HK-2 (cell line): Measurements from ENCODE around the gene GBA2.

Experiments
- DNase-seq: peaks from one replicate; pipeline ENCODE4 v3.0.0-alpha.2; 2018; ENCODE audit not compliant: unreplicated experiment

GBA2 gene

DNA sequence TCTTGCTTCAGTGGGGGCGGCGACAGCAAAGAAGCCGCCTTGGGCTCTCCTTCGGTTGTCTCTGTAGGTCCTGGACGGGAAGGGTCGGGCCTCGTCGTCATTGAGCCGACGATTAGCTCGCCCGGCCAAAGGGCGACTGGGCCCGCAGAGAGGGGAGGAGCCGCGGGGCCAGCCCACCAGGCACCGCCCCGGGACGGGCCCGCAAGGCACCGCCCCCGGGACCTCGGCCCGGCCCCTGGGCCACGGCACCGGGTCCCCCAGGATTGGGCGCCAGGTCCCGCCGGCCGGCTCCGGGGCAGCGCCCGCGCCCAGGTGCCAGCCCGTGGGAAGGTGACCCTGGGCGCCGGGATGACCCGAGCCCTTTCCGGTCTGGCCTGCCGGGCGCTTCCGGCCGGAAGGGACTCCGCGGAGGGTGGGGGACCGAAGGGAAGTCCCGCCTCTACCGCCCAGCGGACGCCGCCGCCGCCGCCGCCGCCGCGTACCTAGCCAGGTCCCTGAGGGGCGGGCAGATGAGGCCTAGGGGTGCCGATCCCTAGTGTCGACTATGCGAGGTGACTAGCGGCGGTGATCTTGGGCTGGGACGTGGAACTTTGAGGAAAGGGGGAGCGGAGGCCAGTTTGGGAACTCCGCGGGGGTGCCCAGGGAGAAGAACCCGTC is at the start of gene GBA2, which contains the start of gene RGP1:
TSS of gene GBA2 (minus strand) at position 371 of the 657 bp plus-strand sequence. CDS start 524 bp downstream, outside the sequence.
TSS of gene RGP1 (plus strand) at position 430 of the 657 bp plus-strand sequence. CDS start 469 bp downstream, outside the sequence.
- peak; percentile 73 for DNase-seq

DNA sequence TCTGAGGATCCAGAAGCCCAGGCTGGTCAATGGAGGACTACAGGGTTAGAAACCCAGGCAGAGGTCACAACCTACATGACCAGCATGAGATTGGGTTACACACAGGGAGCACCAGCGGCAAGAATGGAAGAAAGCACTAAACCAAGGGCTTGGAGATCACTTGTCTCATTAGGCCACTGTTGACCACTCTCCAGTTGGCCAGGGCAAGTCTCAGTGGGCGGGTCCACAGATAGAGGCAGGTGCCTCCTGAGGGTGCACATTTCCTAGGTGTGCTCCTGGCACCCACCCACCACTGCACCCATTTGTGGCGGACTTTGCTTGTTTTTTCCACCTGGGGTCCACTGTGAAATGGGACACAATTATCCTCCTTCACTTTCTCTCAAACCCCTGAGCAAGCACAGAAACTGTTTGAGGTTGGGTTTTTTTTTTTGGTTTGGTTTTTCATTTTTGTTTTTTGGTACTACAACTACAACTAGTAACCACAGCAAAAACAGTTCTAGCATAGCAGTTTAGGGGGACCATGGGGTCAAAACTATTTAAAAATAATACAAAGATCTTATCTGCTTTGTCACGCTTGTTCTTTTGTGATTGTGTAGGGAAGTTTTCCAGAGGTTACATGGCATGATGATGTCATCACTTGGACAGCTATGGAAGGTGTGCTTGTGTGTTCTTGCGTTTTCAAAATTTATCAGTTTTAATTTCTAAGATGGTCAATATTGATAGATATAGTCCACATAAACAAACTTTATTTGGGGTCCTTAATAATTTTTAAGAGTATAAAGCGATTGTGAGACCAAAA is 48.5 kb upstream of the GBA2 start:
- no peak for DNase-seq

DNA sequence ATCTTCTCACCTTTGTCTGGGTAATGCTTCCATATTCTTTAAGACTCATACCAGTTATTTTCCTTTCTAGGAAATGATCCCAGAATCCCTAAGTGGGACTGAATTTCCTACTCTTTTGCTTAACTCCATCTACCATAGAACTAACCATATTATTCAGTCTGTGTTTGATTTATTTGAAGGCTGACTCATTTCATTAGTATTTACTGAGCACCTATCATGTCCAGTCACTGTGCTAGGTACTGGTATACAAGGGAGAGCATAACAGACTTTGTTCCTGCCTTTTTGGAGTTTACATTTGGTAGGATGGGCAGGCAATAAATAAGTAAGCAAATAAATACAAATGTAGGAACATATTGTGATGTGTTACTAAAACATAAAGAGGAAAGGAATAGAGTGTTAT is 46.7 kb upstream of the GBA2 start:
- no peak for DNase-seq

DNA sequence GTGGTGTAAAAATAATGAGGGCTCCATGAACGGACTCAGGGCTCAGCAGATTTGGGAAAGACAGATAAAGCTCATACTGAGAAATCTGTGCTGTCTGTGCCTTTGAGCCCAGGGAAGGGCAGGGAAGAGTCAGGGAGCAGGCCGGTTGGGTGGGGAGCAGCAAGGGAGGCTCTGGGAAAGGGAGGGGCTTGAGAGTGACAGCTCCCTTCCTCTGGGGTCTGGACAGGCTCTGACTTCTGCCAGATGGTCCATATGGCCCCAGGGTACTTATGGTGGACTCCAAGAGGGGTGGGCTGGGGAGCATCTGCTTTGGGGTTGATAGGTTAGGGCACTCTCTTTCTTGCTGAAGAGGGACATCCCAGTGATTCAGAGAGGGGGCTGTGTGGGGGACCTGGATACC is 44.4 kb upstream of the GBA2 start:
- no peak for DNase-seq

DNA sequence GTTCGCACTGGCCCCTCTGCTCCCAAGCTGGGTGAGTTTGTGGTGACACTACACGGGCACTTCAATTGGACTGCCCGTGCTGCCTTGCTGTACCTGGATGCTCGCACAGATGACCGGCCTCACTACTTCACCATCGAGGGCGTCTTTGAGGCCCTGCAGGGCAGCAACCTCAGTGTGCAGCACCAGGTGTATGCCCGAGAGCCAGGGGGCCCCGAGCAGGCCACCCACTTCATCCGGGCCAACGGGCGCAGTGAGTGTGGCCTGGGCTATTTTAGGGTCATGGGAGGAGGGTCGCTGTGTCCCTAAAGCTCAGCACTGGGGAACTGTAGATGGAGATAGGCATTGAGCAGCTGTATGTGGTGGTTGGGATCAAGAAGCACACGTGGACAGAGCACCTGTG is 43.8 kb upstream of the GBA2 start:
- no peak for DNase-seq

DNA sequence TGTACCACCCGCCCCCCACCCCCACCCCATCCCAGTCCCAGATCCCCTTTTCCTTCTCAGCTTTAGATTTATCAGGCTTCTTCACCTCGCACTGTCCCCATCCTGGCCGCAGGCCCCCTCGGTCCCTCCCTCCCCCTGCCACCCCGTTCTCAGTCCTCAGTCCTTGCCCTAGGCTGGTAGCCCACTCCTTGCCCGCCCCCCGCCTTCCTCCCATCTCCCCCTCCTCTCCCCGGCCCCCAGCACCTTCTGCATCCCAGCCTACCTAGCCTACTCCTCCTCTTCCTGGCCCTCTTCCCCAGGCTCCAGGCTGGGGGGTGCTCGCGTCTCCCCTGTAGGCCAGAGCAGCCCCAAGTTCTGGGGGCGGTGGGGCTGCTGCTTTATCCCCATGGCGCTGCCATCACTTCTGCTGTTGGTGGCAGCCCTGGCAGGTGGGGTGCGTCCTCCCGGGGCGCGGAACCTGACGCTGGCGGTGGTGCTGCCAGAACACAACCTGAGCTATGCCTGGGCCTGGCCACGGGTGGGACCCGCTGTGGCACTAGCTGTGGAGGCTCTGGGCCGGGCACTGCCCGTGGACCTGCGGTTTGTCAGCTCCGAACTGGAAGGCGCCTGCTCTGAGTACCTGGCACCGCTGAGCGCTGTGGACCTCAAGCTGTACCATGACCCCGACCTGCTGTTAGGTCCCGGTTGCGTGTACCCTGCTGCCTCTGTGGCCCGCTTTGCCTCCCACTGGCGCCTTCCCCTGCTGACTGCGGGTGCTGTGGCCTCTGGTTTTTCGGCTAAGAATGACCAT is 43.2 kb upstream of the GBA2 start:
- no peak for DNase-seq

DNA sequence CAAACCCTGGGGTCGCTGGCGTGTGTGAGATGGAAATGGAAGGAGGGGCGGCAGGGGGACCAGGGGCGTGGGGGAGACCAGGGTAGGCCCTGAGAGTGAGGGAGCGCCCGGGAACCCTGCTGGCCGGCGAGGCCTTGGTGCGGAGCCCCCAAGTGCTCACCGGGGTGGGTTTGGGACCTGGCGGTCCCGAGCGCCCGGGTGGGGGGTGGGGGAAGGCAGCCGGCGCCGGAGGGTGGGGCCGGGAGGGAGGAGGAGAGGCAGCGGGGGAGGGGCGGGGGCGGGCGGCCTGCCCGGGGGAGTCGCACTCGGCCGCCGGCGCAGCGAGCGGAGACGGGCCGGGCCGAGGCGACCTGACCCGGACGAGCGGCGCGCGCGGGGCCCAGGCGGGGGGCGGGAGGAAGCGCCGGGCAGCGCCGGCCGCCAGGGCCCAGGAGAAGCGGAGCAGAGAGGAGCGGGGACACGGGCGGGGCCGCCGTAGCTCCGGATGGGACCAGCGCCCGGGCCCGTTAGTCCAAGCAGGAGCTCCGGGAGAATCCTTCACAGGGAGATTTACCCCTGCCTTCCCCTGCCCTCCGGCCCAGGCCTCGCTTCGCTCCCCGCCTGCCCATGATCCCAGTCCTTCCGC is 42.4 kb upstream of the GBA2 start, which contains the start of gene NPR2:
TSS of gene NPR2 (plus strand) at position 295 of the 625 bp plus-strand sequence. CDS start 818 bp downstream, outside the sequence.
- no peak for DNase-seq

DNA sequence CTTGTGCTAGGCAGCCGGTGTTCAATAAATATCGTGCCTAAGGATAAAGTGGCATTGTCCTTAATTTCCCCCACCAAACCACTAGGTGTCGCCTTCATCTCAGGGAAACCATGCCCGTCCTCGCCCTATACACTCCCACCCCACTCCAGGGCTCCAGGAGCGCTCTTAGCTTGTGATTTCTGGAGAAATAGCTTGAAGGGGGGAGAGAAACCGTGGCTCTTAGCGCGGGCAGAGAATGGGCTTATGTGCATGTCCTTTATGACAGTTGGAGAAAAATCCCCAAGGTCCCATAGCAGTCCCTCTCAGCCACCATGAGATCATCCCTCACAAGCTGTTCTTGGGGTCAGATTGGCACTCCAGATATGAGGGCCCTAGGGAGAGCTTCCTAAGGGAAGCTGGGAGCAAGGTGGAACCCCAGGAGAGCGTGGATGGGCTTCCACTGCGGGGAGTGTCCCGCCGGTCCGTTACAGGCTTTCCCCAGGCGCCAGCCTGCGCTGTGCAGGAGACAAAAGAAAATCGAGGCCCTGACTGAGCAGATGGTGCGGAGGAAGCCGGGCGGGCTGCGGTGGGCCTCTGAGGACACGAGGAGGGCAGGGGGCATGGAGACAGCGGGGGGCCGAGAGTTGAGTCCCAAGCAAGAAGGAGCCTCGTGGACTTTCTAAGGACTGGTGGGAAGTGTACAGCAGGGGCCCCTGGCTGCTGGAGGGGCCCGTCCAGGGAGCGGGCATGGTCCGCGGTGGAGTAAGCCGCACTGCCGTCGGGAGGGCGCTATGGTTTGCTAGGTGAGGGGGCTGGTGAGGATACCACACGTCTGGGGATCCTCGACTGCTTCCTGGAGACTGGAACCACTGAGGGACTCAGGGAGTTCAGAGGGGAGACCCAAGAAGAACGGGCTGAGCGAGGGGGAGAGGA is 41.6 kb upstream of the GBA2 start:
- DNase-seq, result peak; percentile 44

DNA sequence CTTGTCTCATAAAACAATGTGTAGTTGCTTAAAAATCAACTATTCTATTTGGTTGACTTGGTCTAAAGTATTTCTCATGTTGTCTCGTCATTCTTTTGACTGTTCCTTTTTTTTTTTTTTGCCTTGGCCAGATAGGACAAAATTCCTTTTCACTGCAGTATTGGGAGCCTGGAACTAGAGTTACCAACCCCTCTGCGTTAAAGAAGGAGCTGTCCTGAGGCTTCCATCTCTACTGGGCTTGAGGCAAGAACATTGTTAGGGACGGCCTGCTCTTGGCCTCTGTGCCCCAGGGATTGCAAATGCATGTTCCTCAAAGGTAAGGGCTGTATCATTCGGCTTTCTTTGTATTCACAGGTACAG is 41.0 kb upstream of the GBA2 start:
- no peak for DNase-seq

DNA sequence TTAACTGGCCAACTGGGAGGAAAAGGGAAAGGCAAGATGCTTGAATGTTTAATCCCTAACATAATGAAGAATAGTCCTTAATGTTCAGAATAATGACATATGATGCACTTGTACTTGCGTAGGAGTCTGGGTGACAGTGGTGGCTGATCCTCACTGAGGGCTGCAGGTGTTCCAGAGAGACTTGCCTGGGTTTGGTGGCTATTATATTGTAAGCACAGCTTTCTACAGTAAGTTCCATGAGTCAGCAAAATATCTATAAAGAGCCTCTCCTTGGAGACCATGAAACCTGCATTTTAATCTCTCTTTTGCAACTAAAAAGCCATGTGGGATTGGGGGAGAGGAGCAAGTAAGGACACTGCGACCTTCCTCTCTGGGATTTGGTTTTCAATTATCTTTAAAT is 40.5 kb upstream of the GBA2 start:
- no peak for DNase-seq

DNA sequence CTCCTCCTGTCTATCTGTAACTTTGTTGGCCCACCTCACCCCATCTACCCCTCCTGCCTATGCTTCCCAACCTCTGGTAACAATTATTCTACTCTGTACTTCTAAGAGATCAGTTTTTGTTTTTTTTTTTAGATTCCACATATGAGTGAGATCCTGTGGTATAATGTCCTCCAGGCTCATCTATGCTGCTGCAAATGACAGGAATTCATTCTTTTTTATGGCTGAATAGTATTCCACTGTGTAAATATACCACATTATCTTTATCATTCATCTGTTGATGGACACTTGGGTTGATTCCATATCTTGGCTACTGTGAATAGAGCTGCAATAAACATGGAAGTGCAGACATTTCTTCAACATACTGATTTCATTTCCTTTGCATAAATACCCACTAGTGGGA is 34.4 kb upstream of the GBA2 start:
- no peak for DNase-seq

DNA sequence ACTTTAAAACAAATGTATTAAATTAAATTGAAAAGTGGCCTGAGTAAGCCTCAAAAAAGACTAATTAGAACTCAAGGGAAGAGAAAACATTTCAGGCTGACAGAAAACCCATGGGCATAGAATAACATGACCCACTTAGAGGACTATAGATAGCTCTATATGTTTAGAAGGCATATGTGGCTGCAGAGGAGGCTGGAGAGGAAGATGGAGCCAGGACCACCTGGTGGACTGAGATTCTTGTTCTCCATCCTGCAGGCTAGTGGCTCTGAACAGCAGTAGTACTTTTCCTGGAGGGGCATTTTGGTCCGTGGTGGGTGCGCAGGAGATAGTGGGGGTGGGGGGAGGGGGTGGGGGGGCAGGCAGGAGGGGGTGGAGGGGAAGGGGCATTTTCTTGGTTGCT is 32.0 kb upstream of the GBA2 start:
- no peak for DNase-seq

DNA sequence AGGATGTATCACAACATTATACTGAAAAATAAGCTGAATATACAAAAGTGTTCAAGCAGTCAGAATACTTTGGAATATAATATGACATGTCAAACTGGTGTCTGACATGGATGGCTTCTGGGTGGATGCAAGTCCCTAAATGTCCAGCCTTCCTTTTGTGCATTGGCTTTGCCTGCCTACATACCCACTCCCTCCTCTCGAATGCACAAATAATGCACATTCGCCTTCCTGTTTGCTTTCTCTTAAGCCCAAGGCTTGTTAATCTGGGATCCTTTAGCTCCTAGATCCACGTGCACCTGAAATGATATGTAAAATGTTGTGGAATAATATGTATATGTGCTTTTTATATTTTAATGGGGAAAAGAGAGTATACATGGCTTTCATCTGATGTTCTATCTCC is 29.5 kb upstream of the GBA2 start:
- DNase-seq, result no peak

DNA sequence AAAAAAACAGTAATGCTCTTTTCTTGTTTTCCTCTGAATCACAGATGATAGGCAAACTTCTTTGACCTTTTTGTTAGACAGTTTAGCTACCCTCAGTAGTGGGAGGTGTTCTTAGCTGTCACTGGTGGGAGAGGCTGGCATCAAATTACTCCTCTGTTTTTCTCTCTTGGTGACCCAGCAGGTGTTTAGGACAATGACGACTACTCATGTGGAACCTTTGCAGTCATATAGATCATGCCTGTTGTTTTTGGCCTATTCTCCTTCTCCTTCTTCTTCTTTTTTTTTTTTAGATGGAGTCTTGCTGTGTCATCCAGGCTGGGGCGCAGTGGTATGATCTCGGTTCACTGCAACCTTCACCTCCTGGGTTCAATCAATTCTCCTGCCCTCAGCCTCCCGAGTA is 27.0 kb upstream of the GBA2 start:
- no peak for DNase-seq

DNA sequence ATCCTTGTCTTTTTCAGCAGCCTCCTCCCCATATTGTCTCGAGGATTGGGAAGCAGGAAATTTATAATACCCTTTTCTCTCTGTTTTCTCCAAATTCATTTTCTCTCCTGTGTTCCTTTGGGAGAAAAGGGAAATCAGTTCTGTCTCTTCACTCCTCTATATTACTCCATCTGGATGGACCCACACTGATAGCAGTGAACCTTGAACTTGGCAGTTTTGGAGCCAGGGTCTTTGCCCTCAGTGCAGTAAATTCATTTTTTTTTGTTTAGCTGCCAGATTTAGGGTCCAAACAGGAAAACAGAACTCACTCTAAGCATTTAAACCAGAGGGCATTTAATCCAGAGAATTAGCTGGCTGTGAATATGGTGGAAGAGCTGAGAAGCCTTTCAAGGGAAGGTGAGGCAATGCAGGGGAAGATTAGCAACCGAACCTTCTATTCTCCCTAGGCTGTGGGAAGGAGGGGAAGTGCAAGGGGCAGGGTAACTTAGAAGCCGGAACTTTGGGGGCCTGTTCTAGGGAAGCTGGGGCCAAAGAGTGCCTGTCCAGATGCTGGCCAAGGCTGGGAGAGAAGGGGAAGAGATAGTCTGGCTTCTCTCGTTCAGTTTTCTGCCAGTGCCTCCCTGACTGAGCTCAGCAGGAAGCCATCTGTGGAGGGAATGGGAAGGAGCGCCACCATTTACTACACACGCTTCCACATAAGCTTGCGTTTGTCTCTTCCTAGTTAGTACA is 26.0 kb upstream of the GBA2 start:
- DNase-seq, result no peak

DNA sequence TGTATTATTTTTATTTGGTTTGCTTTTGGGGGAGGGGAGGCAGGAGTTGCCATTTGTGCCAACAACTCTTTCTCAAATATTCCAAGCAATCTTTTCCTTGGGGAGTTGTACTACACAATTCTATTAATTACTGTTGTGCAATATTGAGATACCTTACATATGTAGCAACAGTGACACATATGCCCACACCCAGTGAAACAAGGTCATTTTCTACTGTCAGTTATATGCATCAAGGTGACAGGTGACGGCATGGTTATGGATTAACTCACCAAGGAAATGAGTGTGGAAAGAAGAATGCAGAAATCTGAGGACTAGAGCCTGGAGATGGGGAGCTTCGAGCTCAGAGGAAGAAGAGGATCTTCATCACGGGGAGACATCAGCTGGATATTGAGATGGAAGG is 22.9 kb upstream of the GBA2 start:
- no peak for DNase-seq

DNA sequence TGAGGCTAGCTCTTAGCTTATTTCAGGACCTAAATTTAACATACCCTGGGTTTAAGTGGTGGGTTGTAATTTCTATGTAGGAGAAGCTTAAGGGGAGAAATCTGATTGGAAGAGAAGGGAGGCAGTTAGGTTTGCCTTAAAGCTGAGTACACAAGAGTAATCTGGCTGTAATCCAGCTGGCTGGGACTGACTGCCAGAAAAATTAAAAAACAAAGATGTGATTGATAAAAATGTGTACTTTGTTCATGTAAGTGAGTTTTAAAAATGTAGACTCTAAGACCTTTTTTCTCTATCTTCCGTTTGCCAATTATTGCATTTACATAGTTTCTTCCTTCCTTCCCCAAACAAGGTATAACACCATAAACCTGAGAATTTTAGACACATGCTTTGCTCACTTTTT is 22.5 kb upstream of the GBA2 start:
- no peak for DNase-seq

DNA sequence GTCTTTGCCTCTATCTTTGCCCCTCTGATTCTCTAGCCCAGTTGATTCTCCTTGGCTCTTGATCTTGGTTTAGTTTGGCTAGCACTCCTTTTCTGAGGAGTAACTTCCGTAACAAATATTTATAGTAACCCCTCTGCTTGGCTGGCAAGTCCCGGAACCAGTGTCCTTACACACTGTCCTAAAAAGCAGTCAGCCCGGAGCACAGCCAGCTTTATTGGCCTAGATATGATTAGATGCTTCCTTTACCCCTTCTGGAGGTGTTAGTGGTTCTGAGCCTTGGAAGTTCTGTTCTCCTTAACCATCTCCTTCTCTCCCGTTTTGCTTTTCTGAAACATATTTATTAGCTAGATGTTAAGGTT is 22.0 kb upstream of the GBA2 start:
- no peak for DNase-seq

DNA sequence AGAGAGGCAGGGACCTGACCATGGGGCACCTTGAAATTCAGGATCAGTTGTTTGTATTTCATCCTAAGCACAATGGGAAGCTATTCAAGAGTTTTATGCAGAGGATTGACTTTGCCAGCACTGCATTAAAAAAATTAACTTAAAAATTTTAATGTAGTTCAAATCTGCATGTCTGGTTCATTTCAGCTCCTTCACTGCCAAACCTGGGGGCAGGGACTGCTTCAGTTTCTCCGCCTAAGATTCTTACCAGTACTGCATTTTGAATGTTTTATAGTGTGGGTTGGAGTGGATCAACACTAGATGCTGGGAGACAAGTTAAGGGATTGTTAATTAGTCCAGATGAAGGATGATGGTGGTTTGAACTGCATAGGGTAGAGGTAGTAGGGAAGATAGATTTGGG is 20.7 kb upstream of the GBA2 start:
- no peak for DNase-seq

DNA sequence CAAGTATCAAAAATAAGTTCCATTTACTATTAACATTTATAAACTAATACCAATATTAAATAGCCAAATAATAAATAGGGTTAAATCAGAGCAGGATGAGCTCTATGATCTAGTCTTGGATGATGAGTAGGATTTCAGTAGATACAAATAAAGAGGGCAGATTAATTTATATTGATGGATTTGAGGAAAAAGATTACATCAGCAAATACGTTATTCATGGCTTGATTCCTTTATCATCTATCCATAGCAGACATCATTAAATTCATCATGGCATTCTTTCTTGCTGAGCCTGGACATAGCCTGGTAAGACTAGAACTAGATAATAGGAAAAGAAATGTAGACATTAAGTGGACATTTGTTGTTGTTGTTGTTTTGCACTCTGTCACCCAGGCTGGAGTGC is 18.4 kb upstream of the GBA2 start:
- no peak for DNase-seq
